ENCODE data around the gene PIGH. TPM values are rescaled to one million over a fixed set of nuclear protein-coding genes. Genes with fewer than 3 reads are reported as not detected.
"Not testable (repeated sequence)": the region's sequence is repeated elsewhere in the genome, so short reads cannot be mapped to it uniquely, and the experiment has no call there.

The PIGH gene, protein sequence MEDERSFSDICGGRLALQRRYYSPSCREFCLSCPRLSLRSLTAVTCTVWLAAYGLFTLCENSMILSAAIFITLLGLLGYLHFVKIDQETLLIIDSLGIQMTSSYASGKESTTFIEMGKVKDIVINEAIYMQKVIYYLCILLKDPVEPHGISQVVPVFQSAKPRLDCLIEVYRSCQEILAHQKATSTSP
- polyA plus RNA-seq (ENCODE audit: insufficient read length in 3 of 3) = 10 to 100 TPM; 44.7 to 48.9 (median 44.9) TPM

DNA sequence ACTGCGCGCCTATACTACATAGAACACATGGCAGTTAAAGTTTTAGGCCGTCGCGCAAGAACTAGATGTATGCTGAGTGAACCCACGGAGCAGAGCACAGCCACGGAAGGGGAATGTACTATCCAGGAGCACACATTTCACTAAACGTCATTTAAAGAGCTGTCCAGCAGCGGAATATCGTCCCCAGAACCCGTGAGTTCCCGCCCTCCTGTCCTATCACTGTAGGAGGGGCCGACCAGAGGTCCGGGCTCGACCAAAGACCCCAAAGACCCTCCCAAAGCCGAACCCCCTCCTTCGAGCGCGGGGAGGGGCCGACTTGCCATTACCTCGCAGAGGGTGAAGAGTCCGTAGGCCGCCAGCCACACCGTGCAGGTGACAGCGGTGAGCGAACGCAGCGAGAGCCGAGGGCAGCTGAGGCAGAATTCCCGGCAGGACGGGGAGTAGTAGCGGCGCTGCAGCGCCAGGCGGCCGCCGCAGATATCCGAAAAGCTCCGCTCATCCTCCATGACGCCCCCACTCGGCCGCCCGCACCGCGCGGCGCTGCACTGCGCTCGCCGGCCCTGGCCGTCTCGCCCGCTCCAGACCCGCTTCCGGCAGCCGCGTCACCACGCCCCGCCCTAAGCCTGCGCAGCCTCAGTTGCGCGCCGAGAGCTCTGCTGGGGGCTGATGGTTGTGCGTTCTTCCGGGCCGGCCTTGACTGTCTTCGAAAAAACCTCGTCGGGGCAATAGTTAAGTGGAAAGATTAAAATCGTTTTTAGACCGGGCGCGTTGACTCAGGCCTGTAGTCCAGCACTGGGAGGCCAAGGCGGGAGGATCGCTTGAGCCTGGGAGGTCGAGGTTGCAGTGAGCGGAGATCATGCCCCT lies at the start of gene PIGH:
Gene PIGH, minus strand, starts transcription at position 571 of the 864 bp plus-strand sequence. Its CDS starts 65 bp downstream, at position 506.
- peak in 1 of 3 donors; percentile 75 for DNase-seq (ENCODE audit: low read depth in 3 of 3, low spot score in 2 of 3)

DNA sequence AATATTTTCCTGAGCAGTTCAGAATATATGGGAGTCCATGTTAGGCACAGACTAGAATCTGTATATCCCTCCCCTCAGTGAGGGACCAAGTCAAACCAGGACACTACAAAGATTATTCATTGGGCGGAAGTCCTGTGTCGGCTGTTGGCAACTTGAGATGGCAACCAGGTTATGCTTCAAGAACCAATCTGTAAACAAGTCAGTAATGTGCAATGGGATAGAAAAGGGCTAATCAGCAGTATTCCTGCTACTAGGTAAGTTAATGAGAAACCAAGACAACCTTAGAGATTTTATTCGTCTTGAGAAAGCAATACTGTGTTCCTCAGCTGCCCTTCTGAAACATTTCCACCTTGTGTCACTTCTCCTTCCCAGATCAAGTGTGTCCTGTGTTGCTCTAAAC lies 46.1 kb upstream of the PIGH start:
- DNase-seq (ENCODE audit: low read depth in 3 of 3, low spot score in 2 of 3) = no peak

DNA sequence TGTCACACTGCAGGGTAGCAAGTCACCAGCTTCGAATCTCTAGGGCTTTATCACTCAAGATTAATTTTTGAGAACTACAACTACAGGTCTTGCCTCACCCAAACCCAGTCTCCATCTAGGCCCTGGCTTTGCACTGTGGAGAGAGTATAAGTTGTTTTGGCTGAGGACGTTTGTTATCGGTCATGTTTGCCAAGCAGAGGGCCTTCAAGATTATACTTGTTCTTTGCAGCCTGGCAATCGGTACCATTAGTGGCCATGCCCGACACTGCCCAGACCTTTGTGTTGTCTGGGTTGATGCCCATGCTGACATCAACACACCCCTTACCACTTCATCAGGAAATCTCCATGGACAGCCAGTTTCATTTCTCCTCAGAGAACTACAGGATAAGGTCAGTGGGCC lies 45.3 kb upstream of the PIGH start:
- no peak for DNase-seq (ENCODE audit: low read depth in 3 of 3, low spot score in 2 of 3)

DNA sequence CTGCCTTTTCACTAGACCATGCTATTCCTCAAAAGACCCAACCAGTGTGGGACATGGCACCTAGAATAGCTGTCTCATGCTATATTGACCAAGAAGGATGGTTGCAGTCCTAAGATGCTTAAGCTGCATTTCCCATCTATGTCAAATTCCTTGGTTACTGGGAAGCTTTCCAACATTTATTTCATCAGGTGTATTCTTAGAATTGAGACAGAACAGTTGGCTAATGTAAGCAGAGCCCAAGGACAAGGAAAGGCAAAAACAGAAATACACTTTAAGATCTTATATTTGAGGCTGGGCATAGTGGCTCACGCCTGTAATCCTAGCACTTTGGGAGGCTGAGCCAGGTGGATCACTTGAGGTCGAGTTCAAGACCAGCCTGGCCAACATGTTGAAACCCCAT lies 44.4 kb upstream of the PIGH start:
- DNase-seq (ENCODE audit: low read depth in 3 of 3, low spot score in 2 of 3) = no peak

DNA sequence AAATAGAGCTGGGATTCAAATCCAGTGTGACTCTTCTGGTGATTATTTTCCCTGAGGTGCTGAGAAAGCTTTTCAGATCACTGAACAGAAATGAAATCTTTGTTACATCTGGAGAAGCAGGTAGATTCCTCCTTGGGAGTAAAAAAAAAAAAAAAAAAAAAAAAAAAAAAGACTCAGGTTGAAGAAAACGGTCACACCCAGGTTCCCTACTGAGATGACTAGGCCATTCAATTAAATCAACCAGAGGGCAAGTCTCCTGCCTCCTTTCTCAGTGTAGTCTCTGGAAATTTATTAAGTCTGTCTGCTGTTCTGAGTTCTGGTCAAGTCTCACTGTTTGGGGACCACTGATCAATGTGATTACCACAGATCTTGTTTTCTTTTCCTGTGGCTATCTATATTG lies 43.6 kb upstream of the PIGH start:
- DNase-seq (ENCODE audit: low read depth in 3 of 3, low spot score in 2 of 3) = no peak

DNA sequence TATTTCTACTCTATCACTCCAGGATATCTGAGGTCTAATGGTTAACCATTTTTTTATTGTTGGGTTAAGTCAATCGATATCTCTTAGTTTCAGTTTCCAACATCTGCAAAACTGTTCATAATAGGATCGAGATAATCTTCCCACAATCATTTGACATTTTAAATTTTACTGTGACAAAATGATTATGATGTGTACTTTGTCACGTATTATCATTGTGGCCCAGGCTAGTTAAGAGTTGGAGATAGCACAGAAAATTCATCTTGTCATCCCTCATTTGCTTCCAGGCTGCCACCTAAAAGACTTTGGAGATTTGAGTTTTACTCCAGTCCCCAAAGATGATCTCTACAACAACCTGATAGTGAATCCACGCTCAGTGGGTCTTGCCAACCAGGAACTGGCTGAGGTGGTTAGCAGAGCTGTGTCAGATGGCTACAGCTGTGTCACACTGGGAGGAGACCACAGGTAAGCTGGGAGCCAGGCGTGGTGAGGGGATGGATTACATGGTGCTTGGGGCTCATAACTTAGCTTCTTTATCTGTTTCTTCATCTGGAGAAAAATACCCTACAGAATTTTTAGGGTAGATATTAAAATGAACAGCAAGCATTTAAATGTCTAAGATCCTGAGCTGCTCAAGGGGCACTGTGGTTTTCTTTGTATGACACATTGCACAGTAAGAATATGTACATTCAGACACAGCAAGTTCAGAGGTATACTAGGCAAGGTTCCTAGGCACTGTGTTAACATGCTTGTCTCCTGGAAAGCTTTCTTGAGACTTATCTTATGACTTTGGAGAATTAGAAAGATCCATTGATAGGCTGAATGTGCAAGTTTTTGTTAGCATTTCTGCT lies 42.1 kb upstream of the PIGH start:
- DNase-seq (ENCODE audit: low read depth in 3 of 3, low spot score in 2 of 3) = no peak

DNA sequence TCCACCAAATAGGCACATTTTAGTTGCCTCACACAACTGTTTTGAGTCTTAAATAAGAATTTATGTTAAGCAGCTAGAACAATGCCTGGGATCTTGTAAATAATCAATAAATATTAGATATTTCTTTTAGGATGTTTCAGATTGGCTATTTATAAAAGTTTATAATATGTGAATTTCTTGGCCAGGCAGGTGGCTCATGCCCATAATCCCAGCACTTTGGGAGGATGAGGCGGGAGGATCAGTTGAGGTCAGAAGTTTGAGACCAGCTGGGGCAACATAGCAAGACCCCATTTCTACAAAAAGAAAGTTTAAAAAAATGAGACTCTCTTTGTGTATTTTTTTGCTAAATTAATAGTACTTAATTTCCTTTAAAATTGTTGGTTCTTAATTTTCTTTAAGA lies 41.4 kb upstream of the PIGH start:
- DNase-seq (ENCODE audit: low read depth in 3 of 3, low spot score in 2 of 3) = no peak

DNA sequence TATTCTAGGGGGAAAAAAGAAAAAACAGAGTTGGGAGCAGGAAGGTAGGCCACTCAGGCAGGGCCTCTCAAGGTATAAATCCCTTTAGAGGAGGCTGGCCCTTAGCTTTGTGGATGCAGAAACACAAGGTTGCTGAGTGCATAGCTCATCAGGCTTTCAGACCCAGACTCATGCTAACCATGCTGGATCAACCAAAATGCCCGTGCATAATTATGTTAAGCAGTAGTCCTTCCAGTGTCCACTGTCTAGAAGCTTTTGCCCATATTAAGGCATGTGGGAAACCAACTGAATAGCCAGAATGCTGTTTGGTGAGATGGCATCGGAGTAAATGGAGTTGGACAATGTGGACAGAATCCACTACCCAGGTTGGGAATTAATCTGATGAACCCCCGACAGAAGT lies 38.6 kb upstream of the PIGH start:
- no peak for DNase-seq (ENCODE audit: low read depth in 3 of 3, low spot score in 2 of 3)

DNA sequence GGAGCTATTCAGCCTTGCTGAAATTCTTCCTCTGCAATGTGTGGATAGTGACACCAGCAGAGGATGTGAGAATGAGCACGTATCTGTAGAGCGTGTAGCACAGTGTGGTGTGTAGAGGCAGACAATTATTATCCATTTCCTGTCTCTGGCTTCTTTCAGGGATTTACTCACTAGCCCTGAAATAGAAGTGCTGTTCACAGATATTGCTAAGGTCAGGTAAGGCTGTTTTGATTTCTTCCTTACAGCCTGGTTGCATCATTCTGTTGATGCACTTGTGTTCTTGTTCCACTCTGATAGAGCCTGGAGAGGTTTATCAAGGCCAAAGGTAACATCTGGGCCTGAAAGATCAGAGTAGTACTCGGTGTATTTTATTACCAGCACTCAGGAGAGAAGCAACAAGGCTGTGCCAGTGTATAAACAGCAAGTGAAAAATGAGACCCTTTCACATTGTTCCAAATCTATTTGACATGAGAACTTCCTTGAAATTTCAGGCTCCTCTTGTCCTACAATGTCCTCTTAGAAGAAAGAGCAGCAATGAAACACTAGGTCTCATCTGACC lies 36.4 kb upstream of the PIGH start:
- no peak for DNase-seq (ENCODE audit: low read depth in 3 of 3, low spot score in 2 of 3)

DNA sequence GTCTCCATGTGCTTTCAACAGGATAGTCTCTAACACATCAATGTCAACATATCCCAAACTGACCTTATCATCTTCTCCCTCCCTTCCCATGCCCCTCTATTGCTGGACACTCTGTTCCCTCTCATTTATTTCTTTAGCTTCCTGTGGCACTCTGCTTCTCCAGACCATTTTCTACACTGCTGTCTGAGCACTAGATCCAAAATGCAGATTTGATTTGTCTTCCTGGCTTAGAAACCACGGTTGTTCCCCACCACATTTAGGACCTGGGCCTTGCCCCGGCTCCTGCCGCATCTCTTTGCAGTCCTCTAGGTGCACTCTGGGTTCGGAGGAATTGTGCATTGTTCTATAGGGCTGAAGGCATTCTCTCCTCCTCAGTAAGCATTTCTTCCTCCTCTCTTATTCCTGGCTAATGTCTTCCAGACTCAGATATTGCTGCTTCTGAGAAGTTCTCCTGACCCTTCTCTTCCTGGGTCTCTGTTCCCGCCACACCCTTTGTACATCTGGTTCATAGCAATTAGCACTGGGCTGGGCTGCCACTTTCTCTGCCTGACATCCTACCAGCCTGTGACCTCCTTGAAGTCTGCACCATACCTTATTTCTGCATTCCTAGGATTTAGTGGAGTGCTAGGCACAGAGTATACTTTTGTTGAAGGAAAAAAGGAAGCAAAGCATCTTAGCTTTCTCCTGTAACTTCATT lies 33.5 kb upstream of the PIGH start:
- DNase-seq (ENCODE audit: low read depth in 3 of 3, low spot score in 2 of 3) = no peak

DNA sequence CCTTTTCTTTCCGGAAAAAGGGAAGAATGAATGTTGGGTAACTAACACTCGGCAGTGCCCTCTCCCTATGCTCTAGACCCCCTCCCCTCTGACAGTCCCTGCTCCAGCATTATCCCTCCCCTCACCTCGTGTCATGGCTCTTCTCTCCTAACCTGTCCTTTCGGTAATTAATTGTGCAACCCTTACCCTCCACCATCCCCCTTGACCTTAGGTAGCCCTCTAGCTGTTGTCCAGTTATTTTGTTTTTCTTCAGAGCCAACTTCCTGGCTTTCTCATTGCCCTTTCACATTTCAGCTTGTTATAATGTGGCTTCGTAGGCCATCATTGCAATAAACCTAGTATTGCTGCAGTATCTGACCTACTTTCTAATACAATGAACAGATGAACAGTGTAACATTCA lies 30.9 kb upstream of the PIGH start:
- DNase-seq (ENCODE audit: low read depth in 3 of 3, low spot score in 2 of 3) = no peak

DNA sequence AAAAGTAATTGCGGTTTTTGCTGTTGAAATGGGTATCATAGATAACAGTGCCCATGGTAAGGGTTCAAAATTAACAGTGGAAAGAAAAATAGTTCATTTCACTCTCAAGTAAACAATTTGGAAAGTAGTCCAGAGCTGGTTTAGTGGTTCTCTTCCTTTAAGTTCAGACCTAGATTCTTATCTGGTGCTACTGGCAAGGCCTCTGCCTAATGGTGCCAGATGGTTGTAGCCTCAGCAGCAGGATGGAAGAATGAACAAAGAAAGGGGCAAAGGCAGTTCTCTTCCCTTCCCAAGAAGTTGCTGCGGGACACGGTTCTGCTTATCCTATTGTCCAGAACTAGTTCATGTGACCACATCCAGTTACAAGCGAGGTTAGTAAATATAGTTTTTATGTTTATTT lies 30.1 kb upstream of the PIGH start:
- DNase-seq (ENCODE audit: low read depth in 3 of 3, low spot score in 2 of 3) = no peak

DNA sequence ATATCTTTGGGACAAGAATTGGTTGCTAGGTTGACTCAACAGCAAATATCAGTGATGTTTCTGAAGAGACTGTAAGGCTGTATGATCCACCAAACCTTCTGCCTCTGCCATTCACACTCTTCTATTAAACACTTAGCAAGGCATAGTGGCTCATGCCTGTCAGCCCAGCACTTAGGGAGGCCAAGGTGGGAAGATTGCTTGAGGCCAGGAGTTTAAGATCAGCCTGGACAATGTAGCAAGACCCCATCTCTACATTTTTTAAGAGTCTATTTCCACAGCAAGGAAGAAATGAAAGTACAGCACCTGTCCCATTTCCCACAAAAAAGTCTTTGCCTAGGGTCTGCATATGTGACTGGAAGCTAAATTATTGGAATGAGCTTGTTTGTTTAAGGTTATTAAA lies 27.5 kb upstream of the PIGH start:
- DNase-seq (ENCODE audit: low read depth in 3 of 3, low spot score in 2 of 3) = no peak

DNA sequence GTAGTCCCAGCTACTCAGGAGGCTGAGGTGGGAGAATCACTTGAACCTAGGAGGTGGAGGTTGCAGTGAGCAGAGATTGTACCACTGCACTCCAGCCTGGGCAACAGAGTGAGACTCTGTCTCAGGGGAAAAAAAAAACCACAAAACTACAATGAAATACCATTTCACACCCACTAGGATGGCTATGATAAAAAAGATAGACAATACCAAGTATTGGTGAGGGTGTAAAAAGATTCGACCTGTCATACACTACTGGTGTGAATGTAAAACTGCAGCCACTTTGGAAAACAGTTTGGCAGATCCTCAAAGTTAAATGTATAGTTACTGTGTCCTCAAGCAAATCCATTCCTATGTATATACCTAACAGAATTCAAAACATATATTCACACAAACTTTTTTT lies 26.1 kb upstream of the PIGH start:
- DNase-seq (ENCODE audit: low read depth in 3 of 3, low spot score in 2 of 3) = not testable (repeated sequence)

DNA sequence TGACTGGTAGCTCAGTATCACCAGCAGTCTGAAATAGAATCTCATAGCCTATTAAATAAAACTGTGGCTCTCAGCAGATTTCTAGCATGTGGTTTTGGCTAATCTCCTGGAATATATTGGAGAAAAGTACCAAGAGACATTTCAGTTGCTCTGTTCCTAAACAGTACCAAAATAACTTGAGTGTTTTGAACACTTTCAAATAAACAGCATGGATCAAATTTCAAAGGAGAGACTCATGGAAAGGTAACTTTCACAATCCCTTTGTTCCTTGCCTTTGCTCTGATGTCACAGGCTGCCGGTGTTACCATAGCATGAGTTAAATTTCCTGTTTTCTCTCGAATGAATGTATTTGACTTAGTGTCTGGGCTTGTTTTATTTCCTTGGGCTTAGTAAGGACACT lies 23.0 kb upstream of the PIGH start:
- no peak for DNase-seq (ENCODE audit: low read depth in 3 of 3, low spot score in 2 of 3)

DNA sequence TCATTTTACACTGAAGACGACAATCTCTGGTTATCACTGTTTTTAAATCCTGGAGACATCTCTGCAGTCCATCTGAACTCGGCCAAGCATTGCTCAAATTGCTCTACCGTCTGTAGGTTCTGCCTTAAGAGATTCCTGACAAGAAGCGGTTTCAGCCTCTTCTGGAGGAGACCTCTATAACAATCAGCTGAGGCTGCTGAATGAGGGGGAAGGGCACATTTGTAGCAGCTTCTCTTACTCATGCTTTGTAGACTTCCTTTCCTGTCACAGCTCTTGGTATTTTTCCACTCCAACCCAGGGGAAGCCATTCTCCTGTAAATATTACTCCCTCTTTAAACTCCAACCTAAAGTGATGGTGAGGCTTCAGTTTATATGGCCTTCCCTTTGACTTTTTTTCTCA lies 22.6 kb upstream of the PIGH start:
- DNase-seq (ENCODE audit: low read depth in 3 of 3, low spot score in 2 of 3) = peak in 1 of 3 donors; percentile 32

DNA sequence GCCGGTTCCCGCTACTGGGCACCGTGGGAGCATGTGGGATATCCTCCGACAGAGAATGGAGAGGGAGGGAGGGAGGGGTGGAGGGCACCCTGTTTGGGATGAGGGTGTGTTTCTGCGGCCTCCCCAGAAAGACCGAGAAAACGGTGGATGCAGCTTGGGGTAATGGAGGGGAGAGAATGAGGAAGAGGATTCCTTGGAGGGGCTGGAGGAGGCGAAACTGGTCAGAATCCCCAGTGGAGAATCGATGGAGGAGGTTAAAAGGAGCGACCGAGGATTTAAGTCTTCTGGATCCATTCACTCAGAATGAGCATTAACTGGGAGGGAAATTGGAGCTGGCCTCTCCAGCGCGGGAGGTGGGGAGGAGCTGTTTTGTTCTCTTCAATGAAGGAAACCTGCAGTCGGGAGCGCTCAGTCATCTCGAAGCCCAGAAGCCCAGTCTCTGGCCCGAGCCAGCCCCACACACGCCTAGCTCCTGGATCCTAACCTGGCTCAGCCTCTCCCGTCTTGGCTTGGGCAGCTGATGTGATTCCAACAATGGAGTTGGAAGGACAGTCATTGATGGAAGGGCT lies 20.2 kb upstream of the PIGH start:
- peak in 1 of 3 donors; percentile 23 for DNase-seq (ENCODE audit: low read depth in 3 of 3, low spot score in 2 of 3)

DNA sequence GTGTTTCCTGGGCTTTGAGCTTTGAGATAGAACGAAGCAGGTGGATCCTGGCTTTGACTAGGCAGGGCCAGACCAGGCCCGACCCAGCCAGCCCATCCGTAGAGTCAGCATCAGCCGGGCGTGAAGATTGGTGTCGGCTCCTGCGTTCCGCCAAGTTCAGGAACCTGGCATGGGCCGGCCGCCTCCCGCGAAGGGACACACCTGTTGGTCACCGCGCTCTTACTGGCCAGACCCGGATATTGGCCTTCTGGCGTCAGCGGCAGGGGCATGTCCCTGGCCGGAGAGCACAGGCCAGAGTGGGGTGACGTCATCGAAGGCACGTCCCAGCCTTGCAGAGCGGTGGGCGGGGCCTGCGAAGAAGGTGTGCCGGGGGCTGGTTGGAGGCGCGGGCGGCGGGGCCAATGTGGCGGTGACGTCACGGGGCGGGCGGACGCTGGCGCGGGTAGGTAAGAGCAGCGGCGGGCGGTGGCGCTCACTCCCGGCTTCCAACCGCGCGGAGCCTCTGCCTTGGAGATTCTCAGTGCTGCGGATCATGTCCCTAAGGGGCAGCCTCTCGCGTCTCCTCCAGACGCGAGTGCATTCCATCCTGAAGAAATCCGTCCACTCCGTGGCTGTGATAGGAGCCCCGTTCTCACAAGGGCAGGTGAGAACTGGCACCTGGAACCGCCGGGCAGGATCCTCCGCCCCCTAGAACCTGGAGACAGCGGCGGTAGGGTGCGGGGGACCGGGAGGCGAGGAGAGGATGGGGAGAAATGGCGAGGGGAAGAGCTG lies 19.6 kb upstream of the PIGH start, which contains the start of gene ARG2:
Gene ARG2, plus strand, starts transcription at position 475 of the 771 bp plus-strand sequence. Its CDS starts 58 bp downstream, at position 533.
- DNase-seq (ENCODE audit: low read depth in 3 of 3, low spot score in 2 of 3) = peak; percentile 76 to 85 (median 82)

DNA sequence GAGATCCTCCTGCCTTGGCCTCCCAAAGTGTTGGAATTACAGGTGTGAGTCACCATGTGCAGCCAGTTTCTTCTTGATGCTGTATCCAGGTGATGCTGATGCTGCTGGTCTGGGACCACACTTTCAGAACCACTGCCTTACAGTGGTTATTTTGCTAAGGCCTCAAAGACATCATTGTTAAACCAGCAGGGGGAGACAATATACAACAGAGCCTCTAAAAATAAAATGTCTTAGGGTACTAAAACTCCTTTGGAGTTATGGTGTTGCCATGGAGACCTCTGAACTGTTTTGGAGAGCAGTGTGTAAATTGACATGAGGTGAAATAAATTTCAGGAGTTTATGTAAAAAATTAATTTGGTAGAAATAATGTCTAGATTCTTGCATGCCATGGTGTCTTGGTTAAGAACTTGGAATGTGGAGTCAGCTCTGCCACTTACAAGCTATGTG lies 18.6 kb upstream of the PIGH start:
- peak; percentile 68 to 72 (median 71) for DNase-seq (ENCODE audit: low read depth in 3 of 3, low spot score in 2 of 3)

Data from right renal cortex interstitium (tissue), 3 donors.